H9 (cell line): Measurements from ENCODE around the gene XAGE2. TPM values are rescaled to one million over a fixed set of nuclear protein-coding genes. Genes with fewer than 3 reads are reported as not detected.

Experiments used
- DNase-seq: peaks from one replicate; pipeline ENCODE4 v3.0.0-alpha.2; 2017
- H2AFZ ChIP-seq: one replicate; pipeline ENCODE4 v1.6.1; 2013; ENCODE audit warnings: mild to moderate bottlenecking, low read length, control low read depth, moderate library complexity
- H2AK5ac ChIP-seq: 2 replicates; pipeline ENCODE4 v1.6.1; 2013; ENCODE audit warnings: low read length, control low read depth, mixed read lengths; ENCODE audit not compliant: insufficient read length
- H2BK120ac ChIP-seq: one replicate; pipeline ENCODE4 v1.6.1; 2013; ENCODE audit warnings: low read depth, mild to moderate bottlenecking, low read length, control low read depth, inconsistent platforms; ENCODE audit not compliant: poor library complexity, severe bottlenecking
- H2BK12ac ChIP-seq: 2 replicates; pipeline ENCODE4 v1.6.1; 2013; ENCODE audit warnings: low read length, control low read depth, mixed read lengths, low read depth; ENCODE audit not compliant: insufficient read length
- H2BK15ac ChIP-seq: 2 replicates; pipeline ENCODE4 v1.6.1; 2013; ENCODE audit warnings: low read depth, low read length, control low read depth
- H2BK20ac ChIP-seq: one replicate; pipeline ENCODE4 v1.6.1; 2013; ENCODE audit warnings: low read depth, mild to moderate bottlenecking, low read length, control low read depth, inconsistent platforms; ENCODE audit not compliant: poor library complexity, severe bottlenecking
- H2BK5ac ChIP-seq: 2 replicates; pipeline ENCODE4 v1.6.1; 2013; ENCODE audit warnings: low read length, control low read depth, mixed read lengths; ENCODE audit not compliant: insufficient read length
- H3K14ac ChIP-seq: 2 replicates; pipeline ENCODE4 v1.6.1; 2013; ENCODE audit warnings: low read length, control low read depth; ENCODE audit not compliant: insufficient read depth
- H3K18ac ChIP-seq: 2 replicates; pipeline ENCODE4 v1.6.1; 2013; ENCODE audit warnings: low read depth, mild to moderate bottlenecking, mixed read lengths, low read length, control low read depth; ENCODE audit not compliant: insufficient read length
- H3K23ac ChIP-seq: 2 replicates; pipeline ENCODE4 v1.6.1; 2013; ENCODE audit warnings: low read length, control low read depth, mixed read lengths, low read depth; ENCODE audit not compliant: insufficient read length
- H3K23me2 ChIP-seq: 2 replicates; pipeline ENCODE4 v1.6.1; 2013; ENCODE audit warnings: low read depth, mild to moderate bottlenecking, mixed read lengths, low read length, control low read depth; ENCODE audit not compliant: insufficient read length, poor library complexity, severe bottlenecking
- H3K27ac ChIP-seq: 2 replicates; pipeline ENCODE4 v1.5.1; 2013; ENCODE audit warnings: low read length, control low read depth, mixed read lengths, low read depth; ENCODE audit not compliant: insufficient read length
- H3K27me3 ChIP-seq: 2 replicates; pipeline ENCODE4 v1.6.1; 2013; ENCODE audit warnings: low read length, control low read depth, inconsistent platforms; ENCODE audit not compliant: insufficient read depth
- H3K4ac ChIP-seq: 2 replicates; pipeline ENCODE4 v1.6.1; 2013; ENCODE audit warnings: low read depth, mild to moderate bottlenecking, control low read depth, inconsistent platforms, low read length, moderate library complexity
- H3K4me1 ChIP-seq: 2 replicates; pipeline ENCODE4 v1.6.1; 2013; ENCODE audit warnings: low read length, control low read depth, inconsistent platforms; ENCODE audit not compliant: insufficient read depth
- H3K4me2 ChIP-seq: 2 replicates; pipeline ENCODE4 v1.6.1; 2013; ENCODE audit warnings: low read length, control low read depth, mixed read lengths; ENCODE audit not compliant: insufficient read length, insufficient read depth
- H3K56ac ChIP-seq: 2 replicates; pipeline ENCODE4 v1.6.1; 2013; ENCODE audit warnings: low read depth, mild to moderate bottlenecking, mixed read lengths, low read length, control low read depth; ENCODE audit not compliant: insufficient read length
- H3K79me1 ChIP-seq: 2 replicates; pipeline ENCODE4 v1.6.1; 2013; ENCODE audit warnings: low read depth, mild to moderate bottlenecking, moderate library complexity, low read length, control low read depth, inconsistent platforms; ENCODE audit not compliant: insufficient read depth, poor library complexity, severe bottlenecking
- H3K79me2 ChIP-seq: 2 replicates; pipeline ENCODE4 v1.6.1; 2013; ENCODE audit warnings: low read length, control low read depth, inconsistent platforms; ENCODE audit not compliant: insufficient read depth
- H3K9ac ChIP-seq: 2 replicates; pipeline ENCODE4 v1.6.1; 2013; ENCODE audit warnings: low read length, control low read depth, mixed read lengths; ENCODE audit not compliant: insufficient read length; ENCODE audit errors: extremely low read depth
- H3K9me3 ChIP-seq: one replicate; pipeline ENCODE4 v1.6.1; 2013; ENCODE audit warnings: low read depth, low read length, inconsistent platforms; ENCODE audit not compliant: control insufficient read depth
- H3T11ph ChIP-seq: one replicate; pipeline ENCODE4 v1.6.1; 2013; ENCODE audit warnings: mild to moderate bottlenecking, low read length, control low read depth, inconsistent platforms
- H4K20me1 ChIP-seq: one replicate; pipeline ENCODE4 v1.6.1; 2013; ENCODE audit not compliant: control insufficient read depth, insufficient read length, insufficient read depth
- H4K5ac ChIP-seq: 2 replicates; pipeline ENCODE4 v1.6.1; 2013; ENCODE audit warnings: low read depth, mild to moderate bottlenecking, mixed read lengths, low read length, control low read depth; ENCODE audit not compliant: insufficient read length
- H4K8ac ChIP-seq: replicated peaks from 2 replicates; pipeline ENCODE4 v1.6.1; 2013; ENCODE audit warnings: low read length, control low read depth, mixed read lengths, low read depth; ENCODE audit not compliant: insufficient read length
- H4K91ac ChIP-seq: 2 replicates; pipeline ENCODE4 v1.6.1; 2013; ENCODE audit warnings: low read depth, mild to moderate bottlenecking, moderate library complexity, mixed read lengths, low read length, control low read depth; ENCODE audit not compliant: insufficient read length
- H3K27ac Mint-ChIP-seq, 3 experiments: 2 replicates in 2 of 3; 3 replicates in 1 of 3; pipeline ENCODE4 v1.8.0; 2020 to 2021; ENCODE audit warnings: mixed read lengths in 3 of 3, mild to moderate bottlenecking in 1 of 3, moderate library complexity in 1 of 3
- H3K27me3 Mint-ChIP-seq: 2 replicates; pipeline ENCODE4 v1.8.0; 2021; ENCODE audit warnings: low read depth, mild to moderate bottlenecking, moderate library complexity, mixed read lengths
- H3K36me3 Mint-ChIP-seq, 3 experiments: 2 replicates in 2 of 3; 3 replicates in 1 of 3; pipeline ENCODE4 v1.8.0; 2020 to 2021; ENCODE audit warnings: low read depth in 3 of 3, mixed read lengths in 3 of 3; ENCODE audit not compliant: insufficient read depth in 1 of 3
- H3K4me1 Mint-ChIP-seq, 2 experiments: 2 replicates each; pipeline ENCODE4 v1.8.0; 2020; ENCODE audit warnings: mixed read lengths in 2 of 2
- H3K4me3 Mint-ChIP-seq, 2 experiments: 2 replicates in 1 of 2; 3 replicates in 1 of 2; pipeline ENCODE4 v1.8.0; 2020 to 2021; ENCODE audit warnings: mild to moderate bottlenecking in 2 of 2, mixed read lengths in 2 of 2, moderate library complexity in 1 of 2
- H3K9me3 Mint-ChIP-seq, 2 experiments: 2 replicates in 1 of 2; 3 replicates in 1 of 2; pipeline ENCODE4 v1.8.0; 2020; ENCODE audit warnings: mild to moderate bottlenecking in 2 of 2, mixed read lengths in 2 of 2, moderate library complexity in 1 of 2
- WGBS: extraction: QIAGEN DNeasy Blood & Tissue Kit; methylation state at CpG from one replicate; pipeline ENCODE4 v1.1.7; 2013; ENCODE audit warnings: missing lambda C conversion rate, low lambda C conversion rate, mixed read lengths; ENCODE audit not compliant: insufficient read length; ENCODE audit errors: extremely low coverage; 5-methylcytosine and 5-hydroxymethylcytosine counted together
- total RNA-seq: library from RNA; stranded (reverse); gene quantifications from 2 replicates; pipeline ENCODE4 v1.2.1, GENCODE V29; 2021
- TF ChIP-seq, protein P1 (sequence below): fragments of 200-600 bp; sonication (generic); conservative IDR thresholded peaks from 3 replicates; pipeline ENCODE4 v1.8.0; 2021; ENCODE audit warnings: antibody characterized with exemption, mild to moderate bottlenecking

Gene XAGE2
- total RNA-seq, 1 experiment from 2014 or later: not detected

- Mint-ChIP-seq H3K9me3 (peaks cover 57 to 60% of the 10 kb centered on the region in 2 experiments), H3K36me3 (peaks cover 0 to 2% (median 2%) of the 10 kb centered on the region in 3 experiments; a peak in 2 of 7 replicates), H3K27ac (no peak overlapping the region), H3K27me3 (no peaks in the 10 kb centered on the region; the same call in 1 of the 2 replicates), H3K4me3 (no peak overlapping the region), H3K4me1 (peaks cover 0 to 16% of the 10 kb centered on the region in 2 experiments; a peak in 2 of 4 replicates)
- no peak overlapping the region for H4K5ac ChIP-seq
- WGBS: no CpG with 5 or more reads among the region's 8 CpGs
- no peak overlapping the region for H4K91ac ChIP-seq
- H3K4me1 ChIP-seq: no peaks in the 10 kb centered on the region
- H4K8ac ChIP-seq: no peak overlapping the region
- H2AK5ac ChIP-seq: no peak overlapping the region
- H3K79me2 ChIP-seq: no peaks in the 10 kb centered on the region
- no peak overlapping the region for H2BK20ac ChIP-seq
- TF ChIP-seq, protein P1, sequence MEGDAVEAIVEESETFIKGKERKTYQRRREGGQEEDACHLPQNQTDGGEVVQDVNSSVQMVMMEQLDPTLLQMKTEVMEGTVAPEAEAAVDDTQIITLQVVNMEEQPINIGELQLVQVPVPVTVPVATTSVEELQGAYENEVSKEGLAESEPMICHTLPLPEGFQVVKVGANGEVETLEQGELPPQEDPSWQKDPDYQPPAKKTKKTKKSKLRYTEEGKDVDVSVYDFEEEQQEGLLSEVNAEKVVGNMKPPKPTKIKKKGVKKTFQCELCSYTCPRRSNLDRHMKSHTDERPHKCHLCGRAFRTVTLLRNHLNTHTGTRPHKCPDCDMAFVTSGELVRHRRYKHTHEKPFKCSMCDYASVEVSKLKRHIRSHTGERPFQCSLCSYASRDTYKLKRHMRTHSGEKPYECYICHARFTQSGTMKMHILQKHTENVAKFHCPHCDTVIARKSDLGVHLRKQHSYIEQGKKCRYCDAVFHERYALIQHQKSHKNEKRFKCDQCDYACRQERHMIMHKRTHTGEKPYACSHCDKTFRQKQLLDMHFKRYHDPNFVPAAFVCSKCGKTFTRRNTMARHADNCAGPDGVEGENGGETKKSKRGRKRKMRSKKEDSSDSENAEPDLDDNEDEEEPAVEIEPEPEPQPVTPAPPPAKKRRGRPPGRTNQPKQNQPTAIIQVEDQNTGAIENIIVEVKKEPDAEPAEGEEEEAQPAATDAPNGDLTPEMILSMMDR: no peak
- H3K14ac ChIP-seq: no peak overlapping the region
- H3K27ac ChIP-seq: no peak overlapping the region
- H3K4me2 ChIP-seq: no peak overlapping the region
- H3K23me2 ChIP-seq: no peaks in the 10 kb centered on the region
- H3K27me3 ChIP-seq: no peaks in the 10 kb centered on the region
- H2BK12ac ChIP-seq: no peak overlapping the region
- no peak overlapping the region for H3T11ph ChIP-seq
- no peak overlapping the region for H3K23ac ChIP-seq
- DNase-seq: no peak
- no peak overlapping the region for H3K18ac ChIP-seq
- H3K9me3 ChIP-seq: peaks cover 15% of the 10 kb centered on the region
- H3K4ac ChIP-seq: no peak overlapping the region
- no peak overlapping the region; the same call in 1 of the 2 replicates for H2BK15ac ChIP-seq
- no peaks in the 10 kb centered on the region for H4K20me1 ChIP-seq
- no peaks in the 10 kb centered on the region for H3K79me1 ChIP-seq
- H2BK120ac ChIP-seq: no peak overlapping the region
- no peak overlapping the region for H2BK5ac ChIP-seq
- no peak overlapping the region for H3K9ac ChIP-seq
- no peak overlapping the region for H3K56ac ChIP-seq
- no peak overlapping the region for H2AFZ ChIP-seq
Observed at GRCh38 chrX:52346174-52347165, 22.4 kb upstream of the XAGE2 start.
